HUES64 (cell line): ENCODE data around the gene MECR.

ENCODE experiments used
- H3K27ac ChIP-seq: 2 replicates; pipeline ENCODE4 v1.7.0; 2013; ENCODE audit warnings: low read depth, low read length, inconsistent platforms
- H3K27me3 ChIP-seq: 2 replicates; pipeline ENCODE4 v1.6.1; 2013; ENCODE audit warnings: mild to moderate bottlenecking, low read length; ENCODE audit not compliant: insufficient read depth
- H3K36me3 ChIP-seq: 2 replicates; pipeline ENCODE4 v1.6.1; 2013; ENCODE audit warnings: mild to moderate bottlenecking, low read length; ENCODE audit not compliant: insufficient read depth
- H3K4me1 ChIP-seq: 2 replicates; pipeline ENCODE4 v1.6.1; 2013; ENCODE audit warnings: mild to moderate bottlenecking, low read length, moderate library complexity; ENCODE audit not compliant: insufficient read depth
- H3K4me3 ChIP-seq: 2 replicates; pipeline ENCODE4 v1.5.1; 2013; ENCODE audit warnings: mild to moderate bottlenecking, low read length, moderate library complexity
- H3K9ac ChIP-seq: 2 replicates; pipeline ENCODE4 v1.6.1; 2013; ENCODE audit warnings: mild to moderate bottlenecking, low read depth, low read length
- H3K9me3 ChIP-seq: 2 replicates; pipeline ENCODE4 v1.6.1; 2013; ENCODE audit warnings: low read depth, low read length; ENCODE audit not compliant: insufficient read depth
- WGBS: fragments of 150-250, 120-280 bp; methylation state at CpG from one replicate; pipeline ENCODE4 v1.1.7; 2013; ENCODE audit warnings: missing lambda C conversion rate; 5-methylcytosine and 5-hydroxymethylcytosine counted together

MECR gene

GRCh38 chr1:29267321-29268070, 36.8 kb upstream of the MECR start:
- H3K27ac ChIP-seq = no peak overlapping the region

GRCh38 chr1:29266912-29267311, 36.2 kb upstream of the MECR start:
- H3K27ac ChIP-seq = no peak overlapping the region
- 93% methylated on average over 3 of the region's 3 CpGs for WGBS
- H3K36me3 ChIP-seq = peaks cover 3% of the 10 kb centered on the region; the same call in 1 of the 2 replicates
- no peaks in the 10 kb centered on the region for H3K27me3 ChIP-seq
- no peaks in the 10 kb centered on the region for H3K9me3 ChIP-seq
- H3K9ac ChIP-seq = no peak overlapping the region
- H3K4me1 ChIP-seq = peaks cover 11% of the 10 kb centered on the region
- H3K4me3 ChIP-seq = no peak overlapping the region

More at GRCh38 chr1:29267321-29268070, 36.8 kb upstream of the MECR start:
- no peak overlapping the region for H3K9ac ChIP-seq
- H3K27me3 ChIP-seq = no peaks in the 10 kb centered on the region
- no peaks in the 10 kb centered on the region for H3K9me3 ChIP-seq
- peaks cover 16% of the 10 kb centered on the region for H3K4me1 ChIP-seq
- H3K4me3 ChIP-seq = no peak overlapping the region
- H3K36me3 ChIP-seq = 0 out of 2 replicates have a peak, but pooled peaks cover 2% of the 10 kb centered on the region
- 89% methylated on average over 9 of the region's 9 CpGs for WGBS

- 98% methylated on average over 4 of the region's 4 CpGs for WGBS
- Histone ChIP-seq H3K36me3 (peaks cover 3% of the 10 kb centered on the region; the same call in 1 of the 2 replicates), H3K4me3 (no peak overlapping the region), H3K4me1 (no peaks in the 10 kb centered on the region), H3K27me3 (no peaks in the 10 kb centered on the region; the same call in 1 of the 2 replicates), H3K9ac (no peak overlapping the region), H3K9me3 (no peaks in the 10 kb centered on the region), H3K27ac (no peak overlapping the region)
Observed at GRCh38 chr1:29264773-29265389, 34.1 kb upstream of the MECR start.

GRCh38 chr1:29260531-29260930, 29.8 kb upstream of the MECR start:
- Histone ChIP-seq H3K9ac (no peak overlapping the region), H3K27ac (no peak overlapping the region), H3K4me3 (peak overlapping the region; percentile 65), H3K27me3 (peaks cover 18% of the 10 kb centered on the region), H3K36me3 (peaks cover 3% of the 10 kb centered on the region; the same call in 1 of the 2 replicates), H3K9me3 (no peaks in the 10 kb centered on the region), H3K4me1 (peaks cover 29% of the 10 kb centered on the region)
- 91% methylated on average over 29 of the region's 29 CpGs for WGBS

- H3K4me1 ChIP-seq = peaks cover 29% of the 10 kb centered on the region
- peak overlapping the region; percentile 65 for H3K4me3 ChIP-seq
- H3K9me3 ChIP-seq = no peaks in the 10 kb centered on the region
- WGBS = 3% methylated on average over 56 of the region's 56 CpGs
- H3K27me3 ChIP-seq = peaks cover 18% of the 10 kb centered on the region
- no peak overlapping the region for H3K9ac ChIP-seq
- peaks cover 3% of the 10 kb centered on the region; the same call in 1 of the 2 replicates for H3K36me3 ChIP-seq
- H3K27ac ChIP-seq = no peak overlapping the region
Observed at GRCh38 chr1:29259802-29260441, 29.2 kb upstream of the MECR start.

GRCh38 chr1:29258976-29259801, 28.5 kb upstream of the MECR start:
- Histone ChIP-seq H3K27ac (no peak overlapping the region), H3K9ac (no peak overlapping the region), H3K9me3 (no peaks in the 10 kb centered on the region), H3K4me3 (peak overlapping the region; percentile 65), H3K4me1 (peaks cover 29% of the 10 kb centered on the region), H3K36me3 (peaks cover 3% of the 10 kb centered on the region; the same call in 1 of the 2 replicates), H3K27me3 (peaks cover 18% of the 10 kb centered on the region)
- WGBS = 10% methylated on average over 36 of the region's 38 CpGs

- no peak overlapping the region for H3K27ac ChIP-seq
- peaks cover 3% of the 10 kb centered on the region; the same call in 1 of the 2 replicates for H3K36me3 ChIP-seq
- peaks cover 29% of the 10 kb centered on the region for H3K4me1 ChIP-seq
- H3K9ac ChIP-seq = no peak overlapping the region
- H3K9me3 ChIP-seq = no peaks in the 10 kb centered on the region
- no peak overlapping the region for H3K4me3 ChIP-seq
- WGBS = 90% methylated on average over 16 of the region's 16 CpGs
- peaks cover 18% of the 10 kb centered on the region for H3K27me3 ChIP-seq
Observed at GRCh38 chr1:29258189-29258975, 27.6 kb upstream of the MECR start.

GRCh38 chr1:29256979-29257804, 26.5 kb upstream of the MECR start:
- Histone ChIP-seq H3K36me3 (no peaks in the 10 kb centered on the region; the same call in 1 of the 2 replicates), H3K4me3 (no peak overlapping the region), H3K9ac (no peak overlapping the region), H3K4me1 (peaks cover 29% of the 10 kb centered on the region), H3K9me3 (no peaks in the 10 kb centered on the region), H3K27ac (peak overlapping the region; percentile 55; the same call in 1 of the 2 replicates), H3K27me3 (peaks cover 18% of the 10 kb centered on the region)
- WGBS = 26% methylated on average over 11 of the region's 11 CpGs

- Histone ChIP-seq H3K9me3 (no peaks in the 10 kb centered on the region), H3K4me3 (no peak overlapping the region), H3K4me1 (peaks cover 29% of the 10 kb centered on the region), H3K36me3 (no peaks in the 10 kb centered on the region), H3K27me3 (peaks cover 18% of the 10 kb centered on the region), H3K27ac (no peak overlapping the region), H3K9ac (no peak overlapping the region)
- 74% methylated on average over 5 of the region's 5 CpGs for WGBS
Observed at GRCh38 chr1:29256394-29256793, 25.7 kb upstream of the MECR start.
